NCI-H345 treated with DMSO at 0.1 percent for 48 hours (cell line): Measurements from ENCODE around the gene ZNF407.

Experiments
- DNase-seq: peaks from one replicate; lab custom pipeline; 2025; ENCODE audit not compliant: unreplicated experiment; lab: John Stamatoyannopoulos, UW

ZNF407 gene

GRCh38 chr18:75110846-75111415, 513.3 kb downstream of the ZNF407 start:
- peak; percentile 15 for DNase-seq

DNA sequence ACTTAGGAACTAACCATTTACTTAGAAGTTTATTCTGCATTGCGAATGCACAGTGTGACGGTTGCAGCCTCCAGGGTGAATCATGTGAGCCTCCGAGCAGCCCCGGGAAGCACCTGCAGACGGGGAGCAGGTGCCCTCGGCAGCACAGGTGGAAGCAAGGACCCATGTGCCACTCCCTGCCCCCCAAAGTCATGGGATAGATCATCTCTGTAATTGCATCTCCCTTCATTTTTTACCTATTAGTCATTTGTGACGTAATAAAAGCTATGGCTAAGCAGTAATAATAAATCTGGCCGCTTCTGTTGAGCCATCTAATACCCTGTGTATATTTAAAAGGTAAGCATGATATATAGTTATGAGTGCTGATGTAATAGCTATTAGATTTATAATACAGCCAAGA, 514.1 kb downstream of the ZNF407 start:
- no peak for DNase-seq

DNA sequence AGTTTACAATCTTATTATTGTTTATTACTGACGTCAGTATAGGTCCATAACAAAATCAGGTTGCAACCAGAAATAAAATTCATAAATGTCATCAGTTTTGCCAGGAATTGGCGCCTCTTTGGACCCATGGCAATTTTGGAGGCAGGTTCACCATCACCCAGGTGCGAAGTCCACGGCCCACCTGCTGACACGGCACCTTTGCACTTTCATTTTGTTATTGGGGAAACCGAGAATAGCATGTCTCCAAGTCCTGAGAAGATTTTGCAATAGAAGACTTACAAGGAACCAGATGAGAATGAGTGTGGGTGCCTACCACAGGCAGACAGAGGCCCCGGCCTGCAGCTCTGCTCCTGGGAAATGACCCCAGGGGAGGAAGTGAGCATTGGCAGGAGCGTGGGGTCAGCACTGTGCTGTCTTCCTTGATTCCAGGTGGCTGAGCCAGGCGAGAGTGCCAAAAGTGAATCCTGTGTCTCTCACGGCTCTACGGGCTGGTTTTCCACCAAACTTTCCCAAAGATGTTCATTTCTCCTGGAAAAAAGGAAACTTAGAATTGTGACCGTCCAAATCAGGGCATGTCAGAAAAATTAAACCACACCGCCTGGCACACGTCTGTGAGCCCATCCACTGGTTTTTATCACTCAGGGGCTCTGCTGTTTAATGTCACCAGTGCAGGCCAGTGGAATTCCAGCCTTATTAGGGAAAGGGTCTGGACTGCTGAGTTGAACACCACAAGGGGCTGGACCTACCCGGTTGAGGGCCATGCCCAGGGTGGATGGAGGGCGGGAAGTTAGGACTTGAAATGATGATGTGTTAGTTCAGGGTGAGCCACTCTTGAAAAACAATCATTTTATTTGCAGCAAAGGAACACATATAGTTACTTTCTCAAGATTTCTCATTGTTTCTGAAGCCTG, 514.8 kb downstream of the ZNF407 start:
- DNase-seq: no peak

DNA sequence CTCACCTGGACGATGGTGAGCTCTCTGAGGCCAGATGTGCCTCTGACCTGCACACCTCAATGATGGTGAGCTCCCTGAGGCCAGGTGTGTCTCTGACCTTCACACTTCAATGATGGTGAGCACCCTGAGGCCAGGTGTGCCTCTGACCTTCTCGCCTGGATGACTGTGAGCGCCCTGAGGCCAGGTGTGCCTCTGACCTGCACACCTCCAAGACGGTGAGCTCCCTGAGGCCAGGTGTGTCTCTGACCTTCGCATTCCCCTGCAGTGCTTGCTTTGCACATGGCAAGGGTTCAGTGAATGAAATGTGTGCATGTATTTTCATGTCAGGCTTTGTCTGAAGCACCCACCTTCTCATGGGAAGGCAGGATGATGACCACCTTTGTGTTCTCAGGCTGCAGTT, 515.8 kb downstream of the ZNF407 start:
- DNase-seq: no peak

DNA sequence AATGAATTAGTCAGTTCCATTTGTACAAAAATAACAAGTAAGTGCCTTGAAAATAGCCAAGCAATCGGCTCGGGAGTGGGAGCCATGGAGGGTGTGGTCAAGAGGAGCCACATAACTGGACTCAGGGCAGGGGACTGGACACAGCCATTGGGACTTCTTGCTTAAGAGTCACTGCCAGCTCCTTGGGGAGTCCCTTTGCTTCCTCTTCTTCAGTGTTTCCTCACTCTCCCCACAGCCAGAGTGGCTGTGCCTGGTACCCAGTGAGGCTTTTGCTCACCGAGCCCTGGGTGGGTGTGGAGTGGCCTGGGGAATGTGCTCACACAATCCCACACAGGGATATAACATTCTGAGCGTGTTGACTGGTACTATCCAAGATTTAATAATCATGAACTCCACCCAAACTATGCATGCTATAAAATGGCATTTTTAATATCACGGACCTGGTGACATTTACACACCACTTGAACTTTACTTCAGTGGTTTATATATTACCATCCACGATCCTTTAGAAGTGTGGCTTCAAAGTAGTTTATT, 516.6 kb downstream of the ZNF407 start:
- no peak for DNase-seq
